Stimulated activated CD8-positive, alpha-beta memory T cell treated with anti-CD3 and anti-CD28 coated beads, Interleukin-2, amount 100 ng/mL, for 1 hour (primary cell): ENCODE results near the gene SAMD9L.
A peak's percentile ranks its signal among the peaks of the same experiment; 100 is the strongest.
"Not testable (repeated sequence)": the region's sequence is repeated elsewhere in the genome, so short reads cannot be mapped to it uniquely, and the experiment has no call there.

ENCODE experiments used
- DNase-seq, 2 donors: peaks; one replicate each; pipeline ENCODE4 v3.0.0-alpha.2; 2020; ENCODE audit warnings: low read depth in 2 of 2

The SAMD9L gene

DNA sequence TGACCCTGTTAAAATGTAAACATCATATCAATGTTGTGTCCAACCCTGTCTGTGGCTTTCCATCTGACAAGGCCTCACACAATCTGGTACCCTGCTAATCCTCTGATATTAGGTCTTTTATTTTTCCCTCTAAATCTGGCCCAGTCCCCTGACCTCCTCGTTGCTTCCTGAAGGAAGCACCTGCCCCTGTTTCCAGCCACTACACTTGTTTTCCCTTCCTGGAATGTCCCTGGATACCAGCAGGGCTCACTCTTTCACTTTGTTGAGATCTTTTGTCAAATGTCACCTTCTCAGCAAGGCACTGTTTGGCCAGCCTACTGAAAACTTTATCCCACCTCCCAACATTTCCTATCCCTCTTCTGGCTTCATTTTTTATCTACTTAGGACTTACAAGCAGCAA lies 2.1 kb downstream of the SAMD9L start:
- no peak for DNase-seq

DNA sequence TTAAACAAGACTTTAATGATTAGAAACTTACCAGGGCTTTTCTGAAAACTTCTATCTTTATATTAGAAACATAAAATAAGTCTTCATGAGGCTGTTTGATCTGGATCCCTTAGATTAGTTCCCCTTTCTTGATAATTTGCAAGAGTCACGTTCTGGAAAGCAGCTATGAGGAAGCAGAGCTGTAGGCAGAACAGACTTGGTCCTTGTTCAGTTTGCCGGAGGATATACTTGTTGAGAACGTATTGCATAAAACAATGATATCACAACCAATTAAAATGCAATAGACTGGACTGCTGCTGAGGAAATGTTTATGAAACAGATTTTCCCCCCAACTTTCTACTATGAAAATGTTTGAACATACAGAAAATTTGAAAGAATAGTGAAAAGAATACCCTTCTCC lies 2.8 kb downstream of the SAMD9L start:
- DNase-seq = no peak

DNA sequence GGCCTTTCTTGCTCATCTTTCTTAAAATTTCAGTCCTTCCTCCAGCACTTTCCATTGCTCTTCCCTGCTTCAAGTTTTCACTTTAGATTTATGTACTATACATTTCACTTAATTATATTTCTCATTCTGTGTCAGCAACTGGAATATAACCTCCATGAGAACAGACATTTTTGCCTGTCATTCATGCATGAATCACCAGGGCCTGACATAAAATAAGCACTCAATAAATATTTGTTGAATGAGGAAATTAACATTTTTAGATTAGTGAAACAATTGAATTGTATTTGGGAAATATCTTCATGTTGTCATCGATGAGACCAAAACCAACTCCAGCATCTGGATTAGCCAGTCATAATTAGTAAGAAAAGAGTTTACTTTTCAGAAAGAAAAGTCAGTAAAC lies 6.1 kb downstream of the SAMD9L start:
- DNase-seq = no peak

DNA sequence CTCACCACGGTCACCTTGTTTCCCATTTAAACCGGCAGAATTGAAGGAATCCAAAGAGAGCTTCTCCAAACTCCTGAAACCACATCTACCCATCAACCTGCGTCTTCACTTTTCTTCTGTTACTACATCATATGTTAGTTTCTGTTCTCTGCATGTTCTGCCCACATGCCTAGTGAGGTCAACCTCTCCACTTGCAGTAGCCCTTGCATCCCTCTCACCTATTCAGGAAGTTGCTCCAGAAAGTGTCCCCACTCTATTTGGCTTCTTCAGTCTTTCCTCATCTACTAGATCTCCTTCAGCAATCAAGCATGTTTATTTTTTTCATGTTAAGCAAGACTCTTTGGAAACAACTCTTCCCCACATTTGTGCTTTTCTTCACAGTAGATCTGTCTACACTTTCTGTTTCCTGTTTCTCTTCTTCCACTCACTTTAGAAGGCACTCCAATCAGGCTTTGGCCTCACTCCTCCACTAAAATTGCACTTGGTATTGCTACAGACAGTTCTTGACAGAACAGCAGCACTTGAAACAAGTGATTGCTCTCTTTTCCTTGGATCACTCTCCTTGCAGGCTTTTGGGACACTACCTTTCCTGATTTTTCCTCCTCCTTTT lies 7.5 kb downstream of the SAMD9L start:
- DNase-seq = no peak

- DNase-seq = no peak
Observed at GRCh38 chr7:93138576-93138975, 9.6 kb downstream of the SAMD9L start.

DNA sequence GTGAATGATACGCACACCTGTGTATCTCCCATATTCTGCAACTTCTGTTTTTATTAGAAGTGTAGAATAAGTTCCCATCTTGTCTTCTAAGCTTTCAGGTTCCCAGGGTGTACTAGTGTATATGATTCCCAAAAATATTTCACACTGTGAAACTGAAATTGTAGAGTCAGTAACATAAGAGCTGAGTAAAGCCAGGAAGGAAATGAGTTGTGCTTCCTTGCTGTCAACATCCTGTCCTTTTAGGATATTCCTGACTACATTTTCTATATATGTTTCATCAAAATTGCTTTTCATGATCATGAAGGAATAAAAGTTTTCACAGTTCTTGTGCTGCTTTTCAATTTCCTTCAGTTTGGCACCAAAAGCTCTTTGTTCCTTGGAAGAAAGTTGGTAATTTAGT lies 15.2 kb downstream of the SAMD9L start:
- no peak for DNase-seq

- no peak for DNase-seq
Observed at GRCh38 chr7:93132216-93132615, 16.0 kb downstream of the SAMD9L start.

GRCh38 chr7:93126954-93127353 lies 21.2 kb downstream of the SAMD9L start:
- not testable (repeated sequence) for DNase-seq

GRCh38 chr7:93123532-93123931 lies 24.7 kb downstream of the SAMD9L start:
- not testable (repeated sequence) for DNase-seq

GRCh38 chr7:93120592-93121549 lies 27.3 kb downstream of the SAMD9L start:
- no peak for DNase-seq

DNA sequence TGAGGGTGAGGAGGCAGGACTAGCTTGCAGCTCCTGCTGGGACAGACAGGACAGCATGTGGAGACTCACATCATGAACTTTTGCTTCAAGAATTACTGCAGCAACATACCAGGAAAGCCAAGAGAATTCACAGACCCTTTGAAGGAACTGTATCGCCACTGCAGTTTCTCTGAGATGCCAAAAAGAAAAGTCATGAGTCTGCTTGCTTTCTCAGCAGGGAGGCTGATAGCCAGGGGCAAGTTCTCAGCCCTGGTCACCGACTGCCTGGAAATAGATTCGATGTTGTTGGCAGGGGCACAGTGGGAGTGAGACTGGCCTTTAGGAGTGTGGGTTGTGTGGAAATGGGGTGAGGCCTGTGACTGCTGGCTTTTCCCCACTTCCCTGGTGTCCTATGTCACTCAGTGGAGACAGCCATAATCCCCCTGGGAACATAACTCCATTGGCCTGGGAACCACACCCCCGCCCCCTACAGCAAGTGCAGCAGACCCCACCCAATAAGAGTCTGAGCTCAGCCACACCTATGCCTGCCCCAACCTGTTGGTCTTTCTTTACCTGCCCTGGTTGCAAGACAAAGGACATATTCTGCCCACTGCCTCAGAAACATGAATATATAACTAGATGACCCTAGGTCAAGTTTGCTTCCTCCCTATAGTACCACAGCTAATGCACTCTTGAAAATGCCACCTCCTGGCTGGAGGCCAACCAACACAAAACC lies 28.8 kb downstream of the SAMD9L start:
- DNase-seq = no peak

GRCh38 chr7:93117852-93118530 lies 30.2 kb downstream of the SAMD9L start, which contains the start of gene SAMD9:
TSS of gene SAMD9 (minus strand) at chr7:93117979. CDS start at chr7:93106097, 11,882 bp downstream.
- peak; percentile 18 to 19 for DNase-seq

GRCh38 chr7:93117327-93117726 lies 30.9 kb downstream of the SAMD9L start:
- no peak for DNase-seq

- DNase-seq = no peak
Observed at GRCh38 chr7:93115796-93116195, 32.4 kb downstream of the SAMD9L start.

DNA sequence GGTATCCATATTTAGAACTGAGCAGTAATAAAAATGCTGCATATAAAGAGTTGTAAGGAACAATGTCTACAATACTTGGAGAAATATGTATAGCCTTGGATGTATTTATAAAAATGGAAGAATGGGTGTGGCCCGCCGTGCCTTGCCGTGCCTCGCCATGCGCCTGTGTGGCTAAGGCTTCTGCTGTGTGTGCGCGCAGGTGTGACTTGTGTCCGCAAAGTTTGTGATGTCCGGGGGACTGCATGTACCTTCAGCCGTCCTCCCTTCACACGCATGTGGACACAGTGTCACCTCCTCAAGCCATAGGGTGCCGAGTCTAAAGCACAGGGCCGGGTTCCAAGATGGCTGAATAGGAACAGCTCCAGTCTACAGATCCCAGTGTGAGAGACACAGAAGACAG lies 40.2 kb downstream of the SAMD9L start:
- no peak for DNase-seq

DNA sequence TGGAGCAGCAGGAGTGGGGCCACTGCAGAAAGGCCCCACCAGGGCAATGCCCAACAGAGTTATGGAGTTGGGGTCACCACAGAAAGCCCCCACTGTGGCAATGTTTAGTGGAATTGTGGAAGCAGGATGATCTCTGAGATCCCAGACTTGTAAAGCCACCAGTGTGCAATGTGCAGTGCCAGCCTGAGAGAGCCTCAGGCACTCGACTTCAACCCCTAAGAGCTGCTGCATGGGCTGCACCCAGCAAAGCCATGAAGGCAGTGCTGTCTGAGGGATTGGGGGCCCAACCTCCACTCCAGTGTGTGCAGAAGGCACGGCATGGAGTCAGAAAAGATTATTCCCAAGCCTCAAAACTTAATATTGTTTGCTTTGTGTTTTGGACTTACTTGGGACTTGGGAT lies 50.8 kb downstream of the SAMD9L start:
- no peak for DNase-seq

DNA sequence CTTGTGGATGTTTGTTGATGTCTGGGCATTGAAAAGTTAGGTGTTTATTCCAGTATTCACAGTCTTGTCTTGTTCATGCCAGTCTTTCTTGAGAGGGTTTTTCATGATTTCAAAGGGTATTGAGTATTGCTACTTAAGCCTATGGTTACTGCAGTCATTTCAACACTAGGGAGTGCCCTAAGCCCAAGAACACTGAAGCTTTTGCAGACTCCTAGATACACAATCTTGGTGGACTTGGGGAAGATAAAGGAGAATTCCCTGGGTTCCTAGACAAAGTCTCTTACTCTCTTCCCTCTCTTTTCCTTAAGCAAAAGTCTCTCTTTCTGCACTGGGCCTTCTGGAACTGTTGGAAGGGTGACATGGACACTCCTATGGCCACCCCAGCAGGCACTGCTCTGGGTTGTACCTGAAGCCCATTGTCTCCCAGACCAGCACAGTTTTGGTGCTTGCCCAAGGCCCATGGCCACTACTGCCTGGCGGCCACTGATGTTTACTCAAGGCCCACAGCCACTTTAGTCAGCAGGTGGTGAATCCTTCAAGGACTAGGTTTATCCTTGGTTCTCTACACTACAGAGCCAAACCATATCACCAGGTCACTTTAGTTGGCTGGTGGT lies 55.3 kb downstream of the SAMD9L start:
- DNase-seq = no peak
